Tibial artery (tissue), 4 donors: ENCODE data around the gene PLEKHH2.

Source experiments
- DNase-seq, 2 donors: peaks; one replicate each; pipeline ENCODE4 v3.0.0-alpha.2; 2019
- H3K27ac ChIP-seq, 2 donors: fragments of 200-600 bp; sonication (generic) in 1 of 2; 1 replicate in 1 of 2; 2 replicates in 1 of 2; pipeline ENCODE4 v1.5.1; 2018 to 2019; ENCODE audit warnings: mild to moderate bottlenecking in 1 of 2
- H3K27me3 ChIP-seq, 2 donors: fragments of 200-600 bp; sonication (generic) in 1 of 2; one replicate each; pipeline versions ENCODE4 v1.5.1 to v1.6.0; 2016 to 2019
- H3K36me3 ChIP-seq, 3 donors: fragments of 200-600 bp; sonication (generic) in 2 of 3; one replicate each; pipeline ENCODE4 v1.5.1; 2016 to 2019; ENCODE audit warnings: mild to moderate bottlenecking in 2 of 3
- H3K4me1 ChIP-seq, 4 donors: fragments of 200-600 bp; sonication (generic) in 2 of 4; 1 replicate in 3 of 4; 2 replicates in 1 of 4; pipeline ENCODE4 v1.5.1; 2016 to 2019
- H3K4me3 ChIP-seq, 2 donors: fragments of 200-600 bp; sonication (generic) in 1 of 2; 1 replicate in 1 of 2; 2 replicates in 1 of 2; pipeline ENCODE4 v1.5.1; 2018 to 2019; ENCODE audit warnings: mild to moderate bottlenecking in 2 of 2
- H3K9me3 ChIP-seq, 3 donors: fragments of 200-600 bp; sonication (generic) in 1 of 3; one replicate each; pipeline ENCODE4 v1.5.1; 2016 to 2019
- CTCF ChIP-seq, 2 experiments: fragments of 200-600 bp in 1 of 2; fragments of 450-650 bp in 1 of 2; IDR thresholded peaks; one replicate each; pipeline ENCODE4 v1.5.1; 2017 to 2019; ENCODE audit warnings: antibody characterized with exemption in 2 of 2, mild to moderate bottlenecking in 1 of 2, moderate library complexity in 1 of 2
- intact Hi-C: fragments of 100-400 bp; cut with DNase I; formaldehyde crosslinking; loops from one replicate; pipeline ENCODE4 v1.15.0; 2023; ENCODE audit warnings: low total_unique reads

Gene PLEKHH2

GRCh38 chr2:43737855-43738254, 100.8 kb downstream of the PLEKHH2 start:
- Histone ChIP-seq H3K4me1 (peaks cover 0 to 17% (median 3%) of the 10 kb centered on the region in 4 donors), H3K9me3 (no peaks in the 10 kb centered on the region), H3K27me3 (no peaks in the 10 kb centered on the region), H3K4me3 (no peak overlapping the region), H3K36me3 (peaks cover 8 to 13% (median 13%) of the 10 kb centered on the region in 3 donors), H3K27ac (peak overlapping the region; percentile 18 to 56)
- DNase-seq = no peak
- intact Hi-C loops = no loop called here
- no peak for TF ChIP-seq CTCF (IDR thresholded peaks at IDR 0.05)

GRCh38 chr2:43738257-43738656, 101.2 kb downstream of the PLEKHH2 start:
- peaks cover 0 to 17% (median 3%) of the 10 kb centered on the region in 4 donors for H3K4me1 ChIP-seq
- TF ChIP-seq CTCF (IDR thresholded peaks at IDR 0.05) = no peak
- no peak overlapping the region for H3K4me3 ChIP-seq
- intact Hi-C loops = no loop called here
- DNase-seq = no peak
- peaks cover 9 to 13% (median 11%) of the 10 kb centered on the region in 3 donors for H3K36me3 ChIP-seq
- peak overlapping the region in 1 of 2 donors; percentile 56 for H3K27ac ChIP-seq
- no peaks in the 10 kb centered on the region for H3K9me3 ChIP-seq
- no peaks in the 10 kb centered on the region for H3K27me3 ChIP-seq

GRCh38 chr2:43743706-43744105, 106.6 kb downstream of the PLEKHH2 start:
- H3K4me3 ChIP-seq = no peak overlapping the region
- peaks cover 0 to 40% (median 7%) of the 10 kb centered on the region in 4 donors for H3K4me1 ChIP-seq
- H3K27me3 ChIP-seq = no peaks in the 10 kb centered on the region
- intact Hi-C loops = no loop called here
- no peak for TF ChIP-seq CTCF (IDR thresholded peaks at IDR 0.05)
- no peaks in the 10 kb centered on the region for H3K9me3 ChIP-seq
- H3K27ac ChIP-seq = no peak overlapping the region
- no peak for DNase-seq
- H3K36me3 ChIP-seq = peaks cover 6 to 13% (median 11%) of the 10 kb centered on the region in 3 donors

GRCh38 chr2:43745457-43745856, 108.4 kb downstream of the PLEKHH2 start:
- H3K4me3 ChIP-seq = no peak overlapping the region
- H3K36me3 ChIP-seq = peaks cover 0 to 11% (median 6%) of the 10 kb centered on the region in 3 donors
- H3K9me3 ChIP-seq = no peaks in the 10 kb centered on the region
- intact Hi-C loops = no loop called here
- no peaks in the 10 kb centered on the region for H3K27me3 ChIP-seq
- TF ChIP-seq CTCF (IDR thresholded peaks at IDR 0.05) = no peak
- DNase-seq = no peak
- peaks cover 0 to 52% (median 7%) of the 10 kb centered on the region in 4 donors for H3K4me1 ChIP-seq
- peak overlapping the region; percentile 50 to 57 for H3K27ac ChIP-seq

GRCh38 chr2:43748333-43748732, 111.3 kb downstream of the PLEKHH2 start:
- peaks cover 0 to 59% (median 7%) of the 10 kb centered on the region in 4 donors for H3K4me1 ChIP-seq
- no peak overlapping the region for H3K4me3 ChIP-seq
- no peak for DNase-seq
- no peaks in the 10 kb centered on the region for H3K9me3 ChIP-seq
- peak overlapping the region in 1 of 2 donors; percentile 7 for H3K27ac ChIP-seq
- H3K36me3 ChIP-seq = no peaks in the 10 kb centered on the region
- no peak for TF ChIP-seq CTCF (IDR thresholded peaks at IDR 0.05)
- no peaks in the 10 kb centered on the region for H3K27me3 ChIP-seq
- intact Hi-C loops = no loop called here

GRCh38 chr2:43749583-43749982, 112.5 kb downstream of the PLEKHH2 start:
- no peak for DNase-seq
- intact Hi-C loops = no loop called here
- Histone ChIP-seq H3K9me3 (no peaks in the 10 kb centered on the region), H3K4me1 (peaks cover 0 to 54% (median 7%) of the 10 kb centered on the region in 4 donors), H3K27me3 (no peaks in the 10 kb centered on the region), H3K36me3 (no peaks in the 10 kb centered on the region), H3K27ac (peak overlapping the region in 1 of 2 donors; percentile 2), H3K4me3 (no peak overlapping the region)
- no peak for TF ChIP-seq CTCF (IDR thresholded peaks at IDR 0.05)
